SK-N-SH (cell line): Measurements from ENCODE around the gene UNC13B. TPM values are rescaled to one million over a fixed set of nuclear protein-coding genes. Genes with fewer than 3 reads are reported as not detected.

Source experiments
- CTCF ChIA-PET: fragments of 300-600, 350-600 bp; formaldehyde crosslinking; extraction: SDS; loops from one replicate; lab custom pipeline; 2021; lab: Yijun Ruan, JAX
- POLR2A ChIA-PET: fragments of 350-600 bp; sonication (Branson Sonifier 250); formaldehyde crosslinking; extraction: SDS; loops from one replicate; lab custom pipeline; 2020; ENCODE audit warnings: antibody characterized with exemption, inconsistent platforms; lab: Yijun Ruan, JAX
- DNase-seq: peaks from one replicate; pipeline ENCODE4 v3.0.0; 2012
- H2AFZ ChIP-seq: fragments of 200-600 bp; sonication (generic); 2 replicates; pipeline ENCODE4 v1.8.1; 2016; ENCODE audit warnings: antibody characterized with exemption, mild to moderate bottlenecking, low read depth
- H3F3A ChIP-seq: fragments of 200-600 bp; sonication (generic); replicated peaks from 2 replicates; pipeline ENCODE3; 2016; ENCODE audit warnings: antibody characterized with exemption, mild to moderate bottlenecking; ENCODE audit not compliant: insufficient read depth
- H3K27ac ChIP-seq, 2 experiments: fragments of 200-500 bp in 1 of 2; fragments of 200-600 bp in 1 of 2; sonication (Bioruptor generic) in 1 of 2; sonication (generic), shearing (Covaris generic) in 1 of 2; 2 replicates each; pipeline versions ENCODE4 v1.5.1 to v1.6.1; 2014 to 2016; ENCODE audit warnings: low read depth in 2 of 2, inconsistent platforms in 1 of 2, low read length in 1 of 2, mild to moderate bottlenecking in 1 of 2, mixed read lengths in 1 of 2
- H3K27me3 ChIP-seq: fragments of 200-600 bp; sonication (generic), shearing (Covaris generic); 2 replicates; pipeline ENCODE4 v1.6.1; 2016; ENCODE audit warnings: mixed run types; ENCODE audit not compliant: insufficient read depth
- H3K36me3 ChIP-seq, 2 experiments: fragments of 200-500 bp in 1 of 2; fragments of 200-600 bp in 1 of 2; sonication (Bioruptor generic) in 1 of 2; sonication (generic) in 1 of 2; replicated peaks in 1 of 2; 2 replicates each; pipeline versions ENCODE3 to v1.5.1; 2014 to 2016; ENCODE audit warnings: low read length in 1 of 2, mild to moderate bottlenecking in 1 of 2; ENCODE audit not compliant: insufficient read depth in 2 of 2, control insufficient read depth in 1 of 2
- H3K4me1 ChIP-seq, 2 experiments: fragments of 200-500 bp in 1 of 2; fragments of 200-600 bp in 1 of 2; sonication (Bioruptor generic) in 1 of 2; sonication (generic), shearing (Covaris generic) in 1 of 2; 2 replicates each; pipeline versions ENCODE4 v1.5.1 to v1.6.1; 2014 to 2016; ENCODE audit warnings: low read depth in 1 of 2, low read length in 1 of 2, mixed run types in 1 of 2; ENCODE audit not compliant: insufficient read depth in 2 of 2, control insufficient read depth in 1 of 2
- H3K4me2 ChIP-seq: fragments of 200-600 bp; sonication (generic), shearing (Covaris generic); 2 replicates; pipeline ENCODE4 v1.6.1; 2017; ENCODE audit warnings: mixed run types
- H3K4me3 ChIP-seq, 2 experiments: fragments of 200-500 bp in 1 of 2; fragments of 200-600 bp in 1 of 2; sonication (Bioruptor generic) in 1 of 2; sonication (generic), shearing (Covaris generic) in 1 of 2; 2 replicates each; pipeline versions ENCODE4 v1.5.1 to v1.8.1; 2014 to 2016; ENCODE audit warnings: low read depth in 2 of 2, inconsistent platforms in 1 of 2, low read length in 1 of 2, mild to moderate bottlenecking in 1 of 2, mixed read lengths in 1 of 2, moderate library complexity in 1 of 2
- H3K79me2 ChIP-seq: fragments of 200-600 bp; sonication (generic); 2 replicates; pipeline ENCODE4 v1.8.1; 2017; ENCODE audit warnings: mild to moderate bottlenecking; ENCODE audit not compliant: insufficient read depth
- H3K9ac ChIP-seq: fragments of 200-600 bp; sonication (generic); 2 replicates; pipeline ENCODE4 v1.6.1; 2017; ENCODE audit warnings: mixed run types
- H3K9me2 ChIP-seq: fragments of 200-600 bp; sonication (generic); 2 replicates; pipeline ENCODE4 v1.6.1; 2017; ENCODE audit warnings: mixed run types
- H3K9me3 ChIP-seq: fragments of 200-600 bp; sonication (generic); 2 replicates; pipeline ENCODE4 v1.6.1; 2017; ENCODE audit warnings: mixed run types, mild to moderate bottlenecking, moderate library complexity
- H4K20me1 ChIP-seq: fragments of 200-600 bp; sonication (generic); 2 replicates; pipeline ENCODE4 v1.6.1; 2017; ENCODE audit warnings: mild to moderate bottlenecking, mixed run types; ENCODE audit not compliant: insufficient read depth
- CHD2 ChIP-seq: fragments of 150-350 bp; IDR thresholded peaks from 2 replicates; pipeline ENCODE4 v1.6.1; 2018; ENCODE audit warnings: low read length; ENCODE audit not compliant: partially characterized antibody
- ELF1 ChIP-seq: IDR thresholded peaks from 2 replicates; pipeline ENCODE4 v1.4.0; 2012
- EP300 ChIP-seq, 2 experiments: IDR thresholded peaks; 2 replicates each; pipeline versions ENCODE4 v1.4.0 to v1.6.1; 2012; ENCODE audit warnings: borderline replicate concordance in 1 of 2, low read depth in 1 of 2, low read length in 1 of 2
- FOSL2 ChIP-seq: IDR thresholded peaks from 2 replicates; pipeline ENCODE4 v1.4.0; 2012; ENCODE audit warnings: low read depth, mild to moderate bottlenecking, moderate library complexity, borderline replicate concordance
- FOXJ3 ChIP-seq: sonication (generic); formaldehyde crosslinking; IDR thresholded peaks from 2 replicates; pipeline ENCODE4 v1.5.1; 2020; ENCODE audit warnings: mild to moderate bottlenecking, missing genetic modification reagents
- GATA2 ChIP-seq: sonication (generic); formaldehyde crosslinking; IDR thresholded peaks from 2 replicates; pipeline ENCODE4 v1.5.0; 2020; ENCODE audit warnings: mild to moderate bottlenecking, missing genetic modification reagents
- MEF2A ChIP-seq: IDR thresholded peaks from 2 replicates; pipeline ENCODE4 v1.4.0; 2012; ENCODE audit warnings: low read depth, borderline replicate concordance
- MXI1 ChIP-seq: IDR thresholded peaks from 2 replicates; pipeline ENCODE4 v1.6.1; 2012; ENCODE audit warnings: mild to moderate bottlenecking, low read depth, low read length, improper control_type of control experiment
- RFX5 ChIP-seq: IDR thresholded peaks from 2 replicates; pipeline ENCODE4 v1.6.1; 2012; ENCODE audit warnings: mild to moderate bottlenecking, improper control_type of control experiment, low read length
- RXRA ChIP-seq: IDR thresholded peaks from 2 replicates; pipeline ENCODE4 v1.4.0; 2012; ENCODE audit warnings: low read depth, mild to moderate bottlenecking, borderline replicate concordance
- TAF1 ChIP-seq: IDR thresholded peaks from 2 replicates; pipeline ENCODE4 v1.6.1; 2012; ENCODE audit warnings: low read depth, mild to moderate bottlenecking, low read length, moderate library complexity, borderline replicate concordance
- TEAD4 ChIP-seq: IDR thresholded peaks from 2 replicates; pipeline ENCODE4 v1.4.0; 2012; ENCODE audit warnings: mild to moderate bottlenecking, borderline replicate concordance; ENCODE audit not compliant: insufficient read depth
- WGBS: methylation state at CpG from one replicate; pipeline ENCODE4 v1.1.6; 2017; ENCODE audit warnings: low lambda C conversion rate; 5-methylcytosine and 5-hydroxymethylcytosine counted together
- polyA plus RNA-seq, 3 experiments: library from polyadenylated mRNA; depleted of rRNA; stranded (reverse); fragments of >200 nt; gene quantifications; 2 replicates each; pipeline ENCODE4 v1.2.3, GENCODE V29; 2012
- TF ChIP-seq, protein P1 (sequence below): fragments of 200-600 bp; sonication (generic); IDR thresholded peaks from 2 replicates; pipeline ENCODE4 v1.6.1; 2017; ENCODE audit warnings: antibody characterized with exemption, mild to moderate bottlenecking, moderate library complexity
- TF ChIP-seq, protein P2 (sequence below): IDR thresholded peaks from 2 replicates; pipeline ENCODE4 v1.6.1; 2012; ENCODE audit warnings: mild to moderate bottlenecking, low read depth, low read length, moderate library complexity
- TF ChIP-seq, protein P3 (sequence below): fragments of 150-350 bp; IDR thresholded peaks from 2 replicates; pipeline ENCODE4 v1.6.1; 2016; ENCODE audit warnings: mild to moderate bottlenecking, low read depth, low read length
- TF ChIP-seq, protein P4 (sequence below): IDR thresholded peaks from 2 replicates; pipeline ENCODE4 v1.4.0; 2012; ENCODE audit warnings: low read depth, borderline replicate concordance

UNC13B gene
- polyA plus RNA-seq, 1 of the 3 experiments (the other 2 are of a cell fraction) = 8.1 TPM

DNA sequence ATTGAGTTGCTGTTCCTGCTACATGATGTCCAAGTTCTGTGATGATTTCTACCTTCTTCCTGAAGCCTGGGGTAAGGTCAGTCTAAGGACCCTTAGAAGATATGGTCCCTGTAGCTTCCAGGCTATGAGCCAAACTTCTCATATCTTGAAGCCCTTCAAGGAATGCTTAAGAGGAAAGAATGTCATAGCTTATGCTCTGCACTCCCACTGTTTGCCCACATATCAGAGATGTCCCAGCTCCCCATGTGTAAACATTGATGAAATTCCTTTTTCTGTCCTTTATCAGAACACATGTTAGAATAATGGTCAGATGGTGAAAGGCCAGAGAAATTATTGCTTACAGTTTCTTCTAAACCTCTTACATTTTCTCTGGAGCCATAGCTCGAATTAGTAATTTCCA is 286.7 kb downstream of the UNC13B start:
- H3K27me3 ChIP-seq = no peaks in the 10 kb centered on the region
- no peak for DNase-seq
- TF ChIP-seq, protein P1, sequence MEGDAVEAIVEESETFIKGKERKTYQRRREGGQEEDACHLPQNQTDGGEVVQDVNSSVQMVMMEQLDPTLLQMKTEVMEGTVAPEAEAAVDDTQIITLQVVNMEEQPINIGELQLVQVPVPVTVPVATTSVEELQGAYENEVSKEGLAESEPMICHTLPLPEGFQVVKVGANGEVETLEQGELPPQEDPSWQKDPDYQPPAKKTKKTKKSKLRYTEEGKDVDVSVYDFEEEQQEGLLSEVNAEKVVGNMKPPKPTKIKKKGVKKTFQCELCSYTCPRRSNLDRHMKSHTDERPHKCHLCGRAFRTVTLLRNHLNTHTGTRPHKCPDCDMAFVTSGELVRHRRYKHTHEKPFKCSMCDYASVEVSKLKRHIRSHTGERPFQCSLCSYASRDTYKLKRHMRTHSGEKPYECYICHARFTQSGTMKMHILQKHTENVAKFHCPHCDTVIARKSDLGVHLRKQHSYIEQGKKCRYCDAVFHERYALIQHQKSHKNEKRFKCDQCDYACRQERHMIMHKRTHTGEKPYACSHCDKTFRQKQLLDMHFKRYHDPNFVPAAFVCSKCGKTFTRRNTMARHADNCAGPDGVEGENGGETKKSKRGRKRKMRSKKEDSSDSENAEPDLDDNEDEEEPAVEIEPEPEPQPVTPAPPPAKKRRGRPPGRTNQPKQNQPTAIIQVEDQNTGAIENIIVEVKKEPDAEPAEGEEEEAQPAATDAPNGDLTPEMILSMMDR = no peak
- TF ChIP-seq FOXJ3 = no peak
- no peak for TF ChIP-seq RFX5
- TF ChIP-seq, protein P2, sequence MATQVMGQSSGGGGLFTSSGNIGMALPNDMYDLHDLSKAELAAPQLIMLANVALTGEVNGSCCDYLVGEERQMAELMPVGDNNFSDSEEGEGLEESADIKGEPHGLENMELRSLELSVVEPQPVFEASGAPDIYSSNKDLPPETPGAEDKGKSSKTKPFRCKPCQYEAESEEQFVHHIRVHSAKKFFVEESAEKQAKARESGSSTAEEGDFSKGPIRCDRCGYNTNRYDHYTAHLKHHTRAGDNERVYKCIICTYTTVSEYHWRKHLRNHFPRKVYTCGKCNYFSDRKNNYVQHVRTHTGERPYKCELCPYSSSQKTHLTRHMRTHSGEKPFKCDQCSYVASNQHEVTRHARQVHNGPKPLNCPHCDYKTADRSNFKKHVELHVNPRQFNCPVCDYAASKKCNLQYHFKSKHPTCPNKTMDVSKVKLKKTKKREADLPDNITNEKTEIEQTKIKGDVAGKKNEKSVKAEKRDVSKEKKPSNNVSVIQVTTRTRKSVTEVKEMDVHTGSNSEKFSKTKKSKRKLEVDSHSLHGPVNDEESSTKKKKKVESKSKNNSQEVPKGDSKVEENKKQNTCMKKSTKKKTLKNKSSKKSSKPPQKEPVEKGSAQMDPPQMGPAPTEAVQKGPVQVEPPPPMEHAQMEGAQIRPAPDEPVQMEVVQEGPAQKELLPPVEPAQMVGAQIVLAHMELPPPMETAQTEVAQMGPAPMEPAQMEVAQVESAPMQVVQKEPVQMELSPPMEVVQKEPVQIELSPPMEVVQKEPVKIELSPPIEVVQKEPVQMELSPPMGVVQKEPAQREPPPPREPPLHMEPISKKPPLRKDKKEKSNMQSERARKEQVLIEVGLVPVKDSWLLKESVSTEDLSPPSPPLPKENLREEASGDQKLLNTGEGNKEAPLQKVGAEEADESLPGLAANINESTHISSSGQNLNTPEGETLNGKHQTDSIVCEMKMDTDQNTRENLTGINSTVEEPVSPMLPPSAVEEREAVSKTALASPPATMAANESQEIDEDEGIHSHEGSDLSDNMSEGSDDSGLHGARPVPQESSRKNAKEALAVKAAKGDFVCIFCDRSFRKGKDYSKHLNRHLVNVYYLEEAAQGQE = no peak
- no peak for TF ChIP-seq EP300 (IDR thresholded peaks at IDR 0.05; ENCODE audit: borderline replicate concordance in 1 of 2, low read depth in 1 of 2, low read length in 1 of 2)
- TF ChIP-seq MXI1 = no peak
- TF ChIP-seq, protein P3, sequence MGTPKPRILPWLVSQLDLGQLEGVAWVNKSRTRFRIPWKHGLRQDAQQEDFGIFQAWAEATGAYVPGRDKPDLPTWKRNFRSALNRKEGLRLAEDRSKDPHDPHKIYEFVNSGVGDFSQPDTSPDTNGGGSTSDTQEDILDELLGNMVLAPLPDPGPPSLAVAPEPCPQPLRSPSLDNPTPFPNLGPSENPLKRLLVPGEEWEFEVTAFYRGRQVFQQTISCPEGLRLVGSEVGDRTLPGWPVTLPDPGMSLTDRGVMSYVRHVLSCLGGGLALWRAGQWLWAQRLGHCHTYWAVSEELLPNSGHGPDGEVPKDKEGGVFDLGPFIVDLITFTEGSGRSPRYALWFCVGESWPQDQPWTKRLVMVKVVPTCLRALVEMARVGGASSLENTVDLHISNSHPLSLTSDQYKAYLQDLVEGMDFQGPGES = no peak
- no peak for TF ChIP-seq FOSL2
- TF ChIP-seq MEF2A = no peak
- TF ChIP-seq RXRA = no peak
- no peak for TF ChIP-seq ELF1
- TF ChIP-seq TEAD4 = no peak
- no peak for TF ChIP-seq CHD2
- no peak for TF ChIP-seq GATA2 (CRISPR knock-in tag)
- TF ChIP-seq TAF1 = no peak
- TF ChIP-seq, protein P4, sequence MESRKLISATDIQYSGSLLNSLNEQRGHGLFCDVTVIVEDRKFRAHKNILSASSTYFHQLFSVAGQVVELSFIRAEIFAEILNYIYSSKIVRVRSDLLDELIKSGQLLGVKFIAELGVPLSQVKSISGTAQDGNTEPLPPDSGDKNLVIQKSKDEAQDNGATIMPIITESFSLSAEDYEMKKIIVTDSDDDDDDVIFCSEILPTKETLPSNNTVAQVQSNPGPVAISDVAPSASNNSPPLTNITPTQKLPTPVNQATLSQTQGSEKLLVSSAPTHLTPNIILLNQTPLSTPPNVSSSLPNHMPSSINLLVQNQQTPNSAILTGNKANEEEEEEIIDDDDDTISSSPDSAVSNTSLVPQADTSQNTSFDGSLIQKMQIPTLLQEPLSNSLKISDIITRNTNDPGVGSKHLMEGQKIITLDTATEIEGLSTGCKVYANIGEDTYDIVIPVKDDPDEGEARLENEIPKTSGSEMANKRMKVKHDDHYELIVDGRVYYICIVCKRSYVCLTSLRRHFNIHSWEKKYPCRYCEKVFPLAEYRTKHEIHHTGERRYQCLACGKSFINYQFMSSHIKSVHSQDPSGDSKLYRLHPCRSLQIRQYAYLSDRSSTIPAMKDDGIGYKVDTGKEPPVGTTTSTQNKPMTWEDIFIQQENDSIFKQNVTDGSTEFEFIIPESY = no peak
- TF ChIP-seq, all 33 proteins: peak for 0
- Histone ChIP-seq H4K20me1 (no peaks in the 10 kb centered on the region), H3K36me3 (no peaks in the 10 kb centered on the region), H3K9ac (no peak overlapping the region), H3K79me2 (no peaks in the 10 kb centered on the region), H3F3A (no peaks in the 10 kb centered on the region), H3K27ac (no peak overlapping the region), H3K4me3 (no peak overlapping the region), H3K4me2 (no peak overlapping the region), H3K9me2 (no peaks in the 10 kb centered on the region), H3K9me3 (no peaks in the 10 kb centered on the region), H3K4me1 (no peaks in the 10 kb centered on the region), H2AFZ (no peak overlapping the region)
- POLR2A ChIA-PET = no interaction called here
- 16% methylated on average over 1 of the region's 1 CpG for WGBS
- CTCF ChIA-PET = no interaction called here
